Fibroblast of lung (primary cell): ENCODE measurements around the gene GTF3A. TPM values are rescaled to one million over a fixed set of nuclear protein-coding genes. Genes with fewer than 3 reads are reported as not detected.

ENCODE experiments used
- DNase-seq, 2 donors: peaks; one replicate each; pipeline versions ENCODE4 v3.0.0 to v3.0.0-alpha.2; 2010; ENCODE audit warnings: low read depth in 2 of 2
- H2AFZ ChIP-seq: 2 replicates; pipeline ENCODE4 v1.5.1; 2012; ENCODE audit warnings: low read length, control low read depth, inconsistent platforms
- H3K27ac ChIP-seq: 2 replicates; pipeline ENCODE4 v1.5.1; 2011; ENCODE audit warnings: low read length, control low read depth; ENCODE audit not compliant: insufficient read depth
- H3K27me3 ChIP-seq: 2 replicates; pipeline ENCODE4 v1.5.1; 2011; ENCODE audit warnings: mild to moderate bottlenecking, low read length; ENCODE audit not compliant: control insufficient read depth, insufficient read depth
- H3K36me3 ChIP-seq: 2 replicates; pipeline ENCODE4 v1.5.1; 2011; ENCODE audit warnings: low read length; ENCODE audit not compliant: control insufficient read depth, insufficient read depth
- H3K4me1 ChIP-seq: 2 replicates; pipeline ENCODE4 v1.5.1; 2011; ENCODE audit warnings: low read length; ENCODE audit not compliant: control insufficient read depth, insufficient read depth; ENCODE audit errors: extremely low read depth
- H3K4me2 ChIP-seq: 2 replicates; pipeline ENCODE4 v1.5.1; 2011; ENCODE audit warnings: low read length, control low read depth; ENCODE audit not compliant: insufficient read depth; ENCODE audit errors: extremely low read depth
- H3K4me3 ChIP-seq, 4 experiments: fragments of 200-600 bp in 1 of 4; sonication (generic) in 1 of 4; replicated peaks in 1 of 4; 2 replicates each; pipeline ENCODE4 v1.5.1; 2011 to 2016; ENCODE audit warnings: low read length in 4 of 4, low read depth in 3 of 4, mild to moderate bottlenecking in 3 of 4, control low read depth in 2 of 4, inconsistent platforms in 1 of 4, mixed read lengths in 1 of 4; ENCODE audit not compliant: insufficient read depth in 1 of 4; ENCODE audit errors: control extremely low read depth in 1 of 4
- H3K79me2 ChIP-seq: 2 replicates; pipeline ENCODE4 v1.5.1; 2012; ENCODE audit warnings: mild to moderate bottlenecking, low read length, inconsistent platforms; ENCODE audit not compliant: control insufficient read depth, insufficient read depth
- H3K9ac ChIP-seq: 2 replicates; pipeline ENCODE4 v1.5.1; 2011; ENCODE audit warnings: mild to moderate bottlenecking, low read length, control low read depth; ENCODE audit not compliant: insufficient read depth
- H3K9me3 ChIP-seq: 2 replicates; pipeline ENCODE4 v1.5.1; 2012; ENCODE audit warnings: low read depth, low read length; ENCODE audit not compliant: control insufficient read depth, insufficient read depth
- H4K20me1 ChIP-seq: 2 replicates; pipeline ENCODE4 v1.5.1; 2011; ENCODE audit warnings: low read length; ENCODE audit not compliant: control insufficient read depth, insufficient read depth; ENCODE audit errors: extremely low read depth
- CTCF ChIP-seq, 2 donors: IDR thresholded peaks in 1 of 2; conservative IDR thresholded peaks in 1 of 2; 1 replicate in 1 of 2; 2 replicates in 1 of 2; pipeline ENCODE4 v1.5.1; 2011 to 2012; ENCODE audit warnings: low read length in 2 of 2, control low read depth in 1 of 2, inconsistent platforms in 1 of 2, low read depth in 1 of 2, mild to moderate bottlenecking in 1 of 2
- EZH2 ChIP-seq: IDR thresholded peaks from 2 replicates; pipeline ENCODE4 v1.5.1; 2012; ENCODE audit warnings: low read length, control low read depth, mild to moderate bottlenecking; ENCODE audit errors: missing control alignments
- polyA plus RNA-seq, 2 donors: library from polyadenylated mRNA; depleted of rRNA in 1 of 2; stranded (reverse) in 1 of 2; unstranded in 1 of 2; fragments of >200 nt; gene quantifications; 2 replicates each; pipeline ENCODE4 v1.2.1, GENCODE V29; 2011 to 2012; ENCODE audit warnings: missing spikeins in 1 of 2
- total RNA-seq: library from RNA; depleted of rRNA; stranded (reverse); fragments of >200 nt; gene quantifications from 2 replicates; pipeline ENCODE4 v1.2.1, GENCODE V29; 2014

Gene GTF3A
- total and polyA plus RNA-seq, 2 donors (not counting 1 experiment from before 2014, with no cell fraction given) = 98.6 to 126 TPM

DNA sequence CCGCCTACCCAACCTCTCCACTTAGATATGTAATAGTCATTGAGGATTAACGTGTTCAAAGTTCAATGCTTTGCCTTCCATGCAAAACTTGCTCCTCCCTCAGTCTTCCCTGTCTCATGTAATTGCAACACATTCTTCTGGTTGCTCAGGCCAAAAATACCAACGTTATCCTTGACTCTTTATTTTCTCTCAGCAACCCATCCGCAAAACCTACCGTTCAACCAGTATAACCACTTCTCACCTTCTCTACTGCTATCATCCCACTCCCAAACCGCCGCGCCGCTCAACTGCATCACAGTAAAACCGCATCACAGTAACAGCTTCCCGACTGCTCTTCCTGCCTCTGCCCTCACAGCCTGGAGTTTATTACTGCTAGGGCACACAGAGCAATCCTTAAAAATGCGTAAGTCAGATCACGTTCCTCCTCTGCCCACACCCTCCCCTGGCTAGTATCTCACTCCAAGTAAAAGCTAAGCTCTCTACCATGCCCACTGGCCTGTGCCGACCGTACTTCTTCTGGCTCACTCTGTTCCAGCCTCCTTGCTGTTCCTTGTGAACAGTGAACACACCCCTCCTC is 17.7 kb downstream of the GTF3A start:
- DNase-seq = no peak
- H3K4me2 ChIP-seq = no peak overlapping the region
- peaks cover 7% of the 10 kb centered on the region for H3K79me2 ChIP-seq
- peaks cover 3% of the 10 kb centered on the region for H3K36me3 ChIP-seq
- no peak overlapping the region for H3K27ac ChIP-seq
- H3K9me3 ChIP-seq = no peaks in the 10 kb centered on the region
- H2AFZ ChIP-seq = no peak overlapping the region
- H3K4me3 ChIP-seq = no peak overlapping the region
- TF ChIP-seq EZH2 (no peak), CTCF (conservative IDR thresholded peaks at IDR 0.05 in 1 of 2, IDR thresholded peaks at IDR 0.05 in 1 of 2; ENCODE audit: low read depth in 1 of 2, low read length in 2 of 2) (no peak)
- no peaks in the 10 kb centered on the region for H4K20me1 ChIP-seq
- H3K27me3 ChIP-seq = no peaks in the 10 kb centered on the region
- H3K9ac ChIP-seq = no peak overlapping the region
- H3K4me1 ChIP-seq = no peaks in the 10 kb centered on the region

- Histone ChIP-seq H3K79me2 (peaks cover 10% of the 10 kb centered on the region), H3K36me3 (peaks cover 3% of the 10 kb centered on the region), H2AFZ (no peak overlapping the region), H4K20me1 (no peaks in the 10 kb centered on the region), H3K27me3 (no peaks in the 10 kb centered on the region), H3K27ac (no peak overlapping the region), H3K4me1 (no peaks in the 10 kb centered on the region), H3K4me3 (no peak overlapping the region), H3K9me3 (no peaks in the 10 kb centered on the region), H3K4me2 (no peak overlapping the region), H3K9ac (no peak overlapping the region)
- TF ChIP-seq EZH2 (no peak), CTCF (conservative IDR thresholded peaks at IDR 0.05 in 1 of 2, IDR thresholded peaks at IDR 0.05 in 1 of 2; ENCODE audit: low read depth in 1 of 2, low read length in 2 of 2) (no peak)
- no peak for DNase-seq
Observed at GRCh38 chr13:27442797-27443196, 18.4 kb downstream of the GTF3A start.

GRCh38 chr13:27446986-27447583 is 22.7 kb downstream of the GTF3A start:
- Histone ChIP-seq H3K36me3 (no peaks in the 10 kb centered on the region), H3K27me3 (no peaks in the 10 kb centered on the region), H3K4me3 (no peak overlapping the region), H3K4me2 (no peak overlapping the region), H2AFZ (no peak overlapping the region), H3K79me2 (peaks cover 24% of the 10 kb centered on the region), H3K9me3 (no peaks in the 10 kb centered on the region), H3K9ac (no peak overlapping the region), H4K20me1 (no peaks in the 10 kb centered on the region), H3K4me1 (no peaks in the 10 kb centered on the region), H3K27ac (no peak overlapping the region)
- TF ChIP-seq CTCF (conservative IDR thresholded peaks at IDR 0.05 in 1 of 2, IDR thresholded peaks at IDR 0.05 in 1 of 2; ENCODE audit: low read depth in 1 of 2, low read length in 2 of 2) = no peak
- TF ChIP-seq EZH2 = no peak
- DNase-seq = no peak
